WERI-Rb-1 (cell line): ENCODE data around the gene ADGRG6.

Source experiments
- DNase-seq: peaks from one replicate; pipeline ENCODE4 v3.0.0-alpha.2; 2020
- H3K27ac ChIP-seq: fragments of 250-450 bp; sonication (Bioruptor Pico); 2 replicates; pipeline ENCODE4 v1.5.1; 2020; ENCODE audit warnings: mild to moderate bottlenecking, moderate library complexity
- H3K27me3 ChIP-seq: fragments of 250-450 bp; sonication (Bioruptor Pico); 2 replicates; pipeline ENCODE4 v1.5.1; 2021; ENCODE audit warnings: mild to moderate bottlenecking, low read depth, moderate library complexity; ENCODE audit not compliant: insufficient read depth, severe bottlenecking
- H3K36me3 ChIP-seq: fragments of 250-450 bp; sonication (Bioruptor Pico); 2 replicates; pipeline ENCODE4 v1.5.1; 2020; ENCODE audit warnings: mild to moderate bottlenecking, moderate library complexity
- H3K4me3 ChIP-seq: 2 replicates; pipeline ENCODE4 v1.5.1; 2011; ENCODE audit warnings: low read depth, mild to moderate bottlenecking, control low read depth, low read length
- H3K9me3 ChIP-seq: fragments of 250-450 bp; sonication (Bioruptor Pico); 2 replicates; pipeline ENCODE4 v1.5.1; 2021; ENCODE audit warnings: mild to moderate bottlenecking, moderate library complexity; ENCODE audit not compliant: severe bottlenecking
- TF ChIP-seq, protein P1 (sequence below): IDR thresholded peaks from 2 replicates; pipeline ENCODE4 v1.5.1; 2011; ENCODE audit warnings: low read depth, mild to moderate bottlenecking, control low read depth, inconsistent platforms, low read length

Gene ADGRG6

DNA sequence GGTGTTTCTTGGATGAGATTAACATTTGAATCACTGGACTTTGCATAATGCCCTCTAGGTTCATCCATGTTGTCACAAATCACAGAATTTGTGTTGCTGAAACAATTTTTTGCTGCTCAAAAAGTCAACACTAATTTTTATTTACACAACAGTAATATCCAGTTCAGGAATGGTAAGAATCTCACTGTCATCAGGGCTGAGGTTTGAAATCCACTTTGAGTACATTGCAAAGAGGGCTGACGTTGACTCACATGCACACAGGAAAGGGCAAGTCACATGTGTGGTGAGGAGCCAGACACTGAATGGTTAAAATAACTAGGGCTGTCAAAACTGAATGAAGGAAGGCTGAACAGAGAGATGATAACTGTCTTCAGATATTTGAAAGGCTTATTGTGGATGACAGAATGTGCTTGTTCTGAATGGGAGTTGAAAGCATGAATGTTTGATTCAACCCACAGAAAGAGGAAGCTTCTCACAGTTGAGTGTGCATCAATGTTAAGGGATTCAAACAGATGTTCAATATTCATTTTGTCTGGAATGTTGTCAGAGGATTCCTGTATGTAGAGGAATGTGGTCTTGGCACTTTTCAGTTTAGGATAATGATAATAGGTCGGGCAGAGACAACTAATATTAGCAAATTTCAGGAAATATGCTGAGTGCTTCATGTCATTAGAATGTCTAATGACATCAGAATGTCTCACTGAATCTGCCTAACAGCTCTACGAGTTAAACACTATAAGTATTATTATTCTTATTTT is 3.6 kb upstream of the ADGRG6 start:
- no peak overlapping the region for H3K27ac ChIP-seq
- no peaks in the 10 kb centered on the region for H3K36me3 ChIP-seq
- H3K4me3 ChIP-seq, result no peak overlapping the region
- H3K9me3 ChIP-seq, result no peaks in the 10 kb centered on the region
- no peak for DNase-seq
- TF ChIP-seq, protein P1, sequence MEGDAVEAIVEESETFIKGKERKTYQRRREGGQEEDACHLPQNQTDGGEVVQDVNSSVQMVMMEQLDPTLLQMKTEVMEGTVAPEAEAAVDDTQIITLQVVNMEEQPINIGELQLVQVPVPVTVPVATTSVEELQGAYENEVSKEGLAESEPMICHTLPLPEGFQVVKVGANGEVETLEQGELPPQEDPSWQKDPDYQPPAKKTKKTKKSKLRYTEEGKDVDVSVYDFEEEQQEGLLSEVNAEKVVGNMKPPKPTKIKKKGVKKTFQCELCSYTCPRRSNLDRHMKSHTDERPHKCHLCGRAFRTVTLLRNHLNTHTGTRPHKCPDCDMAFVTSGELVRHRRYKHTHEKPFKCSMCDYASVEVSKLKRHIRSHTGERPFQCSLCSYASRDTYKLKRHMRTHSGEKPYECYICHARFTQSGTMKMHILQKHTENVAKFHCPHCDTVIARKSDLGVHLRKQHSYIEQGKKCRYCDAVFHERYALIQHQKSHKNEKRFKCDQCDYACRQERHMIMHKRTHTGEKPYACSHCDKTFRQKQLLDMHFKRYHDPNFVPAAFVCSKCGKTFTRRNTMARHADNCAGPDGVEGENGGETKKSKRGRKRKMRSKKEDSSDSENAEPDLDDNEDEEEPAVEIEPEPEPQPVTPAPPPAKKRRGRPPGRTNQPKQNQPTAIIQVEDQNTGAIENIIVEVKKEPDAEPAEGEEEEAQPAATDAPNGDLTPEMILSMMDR, result no peak
- peaks cover 12% of the 10 kb centered on the region for H3K27me3 ChIP-seq

- Histone ChIP-seq H3K4me3 (no peak overlapping the region), H3K27me3 (peaks cover 12% of the 10 kb centered on the region), H3K9me3 (no peaks in the 10 kb centered on the region), H3K36me3 (no peaks in the 10 kb centered on the region), H3K27ac (no peak overlapping the region)
- DNase-seq, result no peak
- TF ChIP-seq, protein P1, result no peak
Measured at GRCh38 chr6:142300302-142300701, 1.5 kb upstream of the ADGRG6 start.

DNA sequence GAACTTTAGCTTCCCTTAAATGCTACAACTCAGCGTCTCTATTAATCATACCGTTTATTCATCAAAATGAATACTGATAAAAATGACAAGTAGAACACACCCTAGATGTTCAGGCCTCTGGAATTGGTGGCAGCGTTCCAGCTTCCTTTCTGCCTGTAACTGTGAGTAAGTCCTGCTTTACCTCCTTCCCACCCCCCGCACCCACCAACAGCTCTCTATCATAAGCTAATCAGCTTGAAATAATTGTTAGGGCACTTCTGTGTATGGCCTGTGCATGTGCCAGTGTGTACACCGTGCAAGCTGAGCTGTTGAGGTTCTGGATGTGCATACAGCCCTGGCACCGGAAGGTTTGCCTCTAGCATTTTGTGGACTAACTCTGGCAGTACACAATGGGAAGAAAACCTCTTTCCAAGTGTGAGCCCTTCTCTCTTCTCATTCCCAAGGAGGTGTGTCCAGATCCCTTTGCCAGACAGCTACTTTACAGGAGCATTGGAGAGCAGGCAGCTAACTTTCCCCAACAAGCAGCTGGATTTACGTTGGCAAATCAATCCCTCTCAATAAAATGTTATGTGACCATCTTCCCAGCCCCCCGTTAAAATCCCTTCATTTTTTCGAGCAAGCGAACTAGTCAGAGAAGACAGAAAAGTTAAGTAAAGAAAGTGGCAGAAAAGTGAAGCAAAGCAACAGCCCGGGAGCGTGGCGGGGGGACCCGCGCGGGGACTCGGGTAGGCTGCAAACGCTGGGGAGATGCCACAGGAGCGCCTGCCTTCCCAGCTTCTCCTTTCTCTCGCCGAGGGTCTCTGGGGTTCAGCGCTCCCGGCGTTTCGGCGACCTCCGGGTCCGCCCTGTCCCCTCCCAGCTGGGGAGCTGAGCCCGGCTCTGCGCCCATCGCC is 803 bp upstream of the ADGRG6 start:
- no peak overlapping the region for H3K27ac ChIP-seq
- peaks cover 12% of the 10 kb centered on the region for H3K27me3 ChIP-seq
- no peaks in the 10 kb centered on the region for H3K36me3 ChIP-seq
- peak overlapping the region; percentile 62 for H3K4me3 ChIP-seq
- H3K9me3 ChIP-seq, result no peaks in the 10 kb centered on the region
- TF ChIP-seq, protein P1, result no peak
- no peak for DNase-seq

GRCh38 chr6:142302421-142303175 is 791 bp downstream of the ADGRG6 start:
- Histone ChIP-seq H3K4me3 (no peak overlapping the region), H3K9me3 (no peaks in the 10 kb centered on the region), H3K27me3 (peaks cover 12% of the 10 kb centered on the region), H3K36me3 (no peaks in the 10 kb centered on the region), H3K27ac (no peak overlapping the region)
- TF ChIP-seq, protein P1, result no peak
- DNase-seq, result no peak

GRCh38 chr6:142303176-142303533 is 1.3 kb downstream of the ADGRG6 start:
- no peaks in the 10 kb centered on the region for H3K36me3 ChIP-seq
- no peak overlapping the region for H3K27ac ChIP-seq
- TF ChIP-seq, protein P1, result no peak
- H3K4me3 ChIP-seq, result no peak overlapping the region
- no peak for DNase-seq
- no peaks in the 10 kb centered on the region for H3K9me3 ChIP-seq
- H3K27me3 ChIP-seq, result peaks cover 12% of the 10 kb centered on the region
